Measurements from ENCODE around the gene OSMR. TPM values are rescaled to one million over a fixed set of nuclear protein-coding genes. Genes with fewer than 3 reads are reported as not detected.

OSMR gene
- total and polyA plus RNA-seq, 9 of the 15 experiments (the other 6 are each of a cell fraction or from before 2014, with no cell fraction given), result 0.18 to 1.7 (median 0.94) TPM

DNA sequence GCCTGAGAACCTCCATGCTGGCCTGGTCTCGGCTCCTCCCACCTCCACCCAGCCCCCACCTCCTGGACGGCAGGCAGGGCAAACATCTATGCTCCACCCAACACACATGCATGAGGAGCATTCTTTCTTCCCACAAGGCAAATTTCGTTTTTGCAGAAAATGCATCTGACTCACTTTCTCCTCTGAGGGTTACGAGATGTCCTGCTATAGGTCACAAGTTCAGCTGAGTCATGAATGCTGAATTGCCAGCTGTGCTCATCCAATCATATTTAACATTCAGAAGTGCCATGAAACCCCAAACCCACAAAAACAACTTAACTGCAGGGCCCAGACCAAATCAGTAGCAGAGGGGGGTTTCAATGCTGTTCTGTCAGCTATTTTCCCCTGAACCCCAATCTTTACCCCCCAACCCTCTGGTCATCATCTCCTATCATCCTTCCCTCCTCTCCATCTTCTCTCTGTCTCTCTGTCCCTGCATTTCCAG is 39.0 kb upstream of the OSMR start (continued):
- TF ChIP-seq, protein P1, sequence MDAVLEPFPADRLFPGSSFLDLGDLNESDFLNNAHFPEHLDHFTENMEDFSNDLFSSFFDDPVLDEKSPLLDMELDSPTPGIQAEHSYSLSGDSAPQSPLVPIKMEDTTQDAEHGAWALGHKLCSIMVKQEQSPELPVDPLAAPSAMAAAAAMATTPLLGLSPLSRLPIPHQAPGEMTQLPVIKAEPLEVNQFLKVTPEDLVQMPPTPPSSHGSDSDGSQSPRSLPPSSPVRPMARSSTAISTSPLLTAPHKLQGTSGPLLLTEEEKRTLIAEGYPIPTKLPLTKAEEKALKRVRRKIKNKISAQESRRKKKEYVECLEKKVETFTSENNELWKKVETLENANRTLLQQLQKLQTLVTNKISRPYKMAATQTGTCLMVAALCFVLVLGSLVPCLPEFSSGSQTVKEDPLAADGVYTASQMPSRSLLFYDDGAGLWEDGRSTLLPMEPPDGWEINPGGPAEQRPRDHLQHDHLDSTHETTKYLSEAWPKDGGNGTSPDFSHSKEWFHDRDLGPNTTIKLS (IDR thresholded peaks at IDR 0.05; ENCODE audit: borderline replicate concordance, low read depth), result no peak
- TF ChIP-seq, protein P2, sequence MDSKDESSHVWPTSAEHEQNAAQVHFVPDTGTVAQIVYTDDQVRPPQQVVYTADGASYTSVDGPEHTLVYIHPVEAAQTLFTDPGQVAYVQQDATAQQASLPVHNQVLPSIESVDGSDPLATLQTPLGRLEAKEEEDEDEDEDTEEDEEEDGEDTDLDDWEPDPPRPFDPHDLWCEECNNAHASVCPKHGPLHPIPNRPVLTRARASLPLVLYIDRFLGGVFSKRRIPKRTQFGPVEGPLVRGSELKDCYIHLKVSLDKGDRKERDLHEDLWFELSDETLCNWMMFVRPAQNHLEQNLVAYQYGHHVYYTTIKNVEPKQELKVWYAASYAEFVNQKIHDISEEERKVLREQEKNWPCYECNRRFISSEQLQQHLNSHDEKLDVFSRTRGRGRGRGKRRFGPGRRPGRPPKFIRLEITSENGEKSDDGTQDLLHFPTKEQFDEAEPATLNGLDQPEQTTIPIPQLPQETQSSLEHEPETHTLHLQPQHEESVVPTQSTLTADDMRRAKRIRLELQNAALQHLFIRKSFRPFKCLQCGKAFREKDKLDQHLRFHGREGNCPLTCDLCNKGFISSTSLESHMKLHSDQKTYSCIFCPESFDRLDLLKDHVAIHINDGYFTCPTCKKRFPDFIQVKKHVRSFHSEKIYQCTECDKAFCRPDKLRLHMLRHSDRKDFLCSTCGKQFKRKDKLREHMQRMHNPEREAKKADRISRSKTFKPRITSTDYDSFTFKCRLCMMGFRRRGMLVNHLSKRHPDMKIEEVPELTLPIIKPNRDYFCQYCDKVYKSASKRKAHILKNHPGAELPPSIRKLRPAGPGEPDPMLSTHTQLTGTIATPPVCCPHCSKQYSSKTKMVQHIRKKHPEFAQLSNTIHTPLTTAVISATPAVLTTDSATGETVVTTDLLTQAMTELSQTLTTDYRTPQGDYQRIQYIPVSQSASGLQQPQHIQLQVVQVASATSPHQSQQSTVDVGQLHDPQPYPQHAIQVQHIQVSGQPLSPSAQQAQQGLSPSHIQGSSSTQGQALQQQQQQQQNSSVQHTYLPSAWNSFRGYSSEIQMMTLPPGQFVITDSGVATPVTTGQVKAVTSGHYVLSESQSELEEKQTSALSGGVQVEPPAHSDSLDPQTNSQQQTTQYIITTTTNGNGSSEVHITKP (IDR thresholded peaks at IDR 0.05; ENCODE audit: partially characterized antibody), result peak; percentile 96
- TF ChIP-seq JUND (IDR thresholded peaks at IDR 0.05; ENCODE audit: borderline replicate concordance, low read depth, low read length) (peak; percentile 85), JUND (tag; IDR thresholded peaks at IDR 0.05; ENCODE audit: borderline replicate concordance, low read depth, low read length) (peak; percentile 76; the same call in 1 of the 3 replicates), CHD4 (IDR thresholded peaks at IDR 0.05; ENCODE audit: insufficient read depth, insufficient replicate concordance, low read depth, low read length, poor library complexity, severe bottlenecking) (peak; percentile 61), KAT8 (IDR thresholded peaks at IDR 0.05; ENCODE audit: low read depth) (no peak), CBX1 (IDR thresholded peaks at IDR 0.05; ENCODE audit: low read depth) (peak; percentile 14; the same call in 1 of the 2 replicates), SNRNP70 (optimal IDR thresholded peaks at IDR 0.05; ENCODE audit: low read depth, low read length) (no peak), ZNF121 (CRISPR knock-in tag; conservative IDR thresholded peaks at IDR 0.05) (no peak), EHMT2 (IDR thresholded peaks at IDR 0.05) (no peak), ATF7 (IDR thresholded peaks at IDR 0.05) (peak; percentile 22; the same call in 1 of the 2 replicates), BACH1 (tag; IDR thresholded peaks at IDR 0.05) (peak; percentile 88), LEF1 (IDR thresholded peaks at IDR 0.05) (no peak), RFX7 (CRISPR knock-in tag; IDR thresholded peaks at IDR 0.05) (no peak), ZBTB8A (IDR thresholded peaks at IDR 0.05; ENCODE audit: partially characterized antibody) (no peak), MIER1 (IDR thresholded peaks at IDR 0.05; ENCODE audit: low read depth) (no peak)
- TF ChIP-seq, protein P3, sequence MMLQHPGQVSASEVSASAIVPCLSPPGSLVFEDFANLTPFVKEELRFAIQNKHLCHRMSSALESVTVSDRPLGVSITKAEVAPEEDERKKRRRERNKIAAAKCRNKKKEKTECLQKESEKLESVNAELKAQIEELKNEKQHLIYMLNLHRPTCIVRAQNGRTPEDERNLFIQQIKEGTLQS (IDR thresholded peaks at IDR 0.05), result peak; percentile 77
- TF ChIP-seq, protein P3 (CRISPR knock-in tag; conservative IDR thresholded peaks at IDR 0.05), result no peak
- TF ChIP-seq, protein P4, sequence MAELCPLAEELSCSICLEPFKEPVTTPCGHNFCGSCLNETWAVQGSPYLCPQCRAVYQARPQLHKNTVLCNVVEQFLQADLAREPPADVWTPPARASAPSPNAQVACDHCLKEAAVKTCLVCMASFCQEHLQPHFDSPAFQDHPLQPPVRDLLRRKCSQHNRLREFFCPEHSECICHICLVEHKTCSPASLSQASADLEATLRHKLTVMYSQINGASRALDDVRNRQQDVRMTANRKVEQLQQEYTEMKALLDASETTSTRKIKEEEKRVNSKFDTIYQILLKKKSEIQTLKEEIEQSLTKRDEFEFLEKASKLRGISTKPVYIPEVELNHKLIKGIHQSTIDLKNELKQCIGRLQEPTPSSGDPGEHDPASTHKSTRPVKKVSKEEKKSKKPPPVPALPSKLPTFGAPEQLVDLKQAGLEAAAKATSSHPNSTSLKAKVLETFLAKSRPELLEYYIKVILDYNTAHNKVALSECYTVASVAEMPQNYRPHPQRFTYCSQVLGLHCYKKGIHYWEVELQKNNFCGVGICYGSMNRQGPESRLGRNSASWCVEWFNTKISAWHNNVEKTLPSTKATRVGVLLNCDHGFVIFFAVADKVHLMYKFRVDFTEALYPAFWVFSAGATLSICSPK (IDR thresholded peaks at IDR 0.05; ENCODE audit: borderline replicate concordance), result no peak
